ENCODE data around the gene DHRS1. TPM values are rescaled to one million over a fixed set of nuclear protein-coding genes. Genes with fewer than 3 reads are reported as not detected.

The DHRS1 gene
- polyA plus RNA-seq, 1 donor (not counting 4 experiments of a cell fraction or from before 2014, with no cell fraction given), result 65.1 TPM

- no peaks in the 10 kb centered on the region for H3K4me1 ChIP-seq (ENCODE audit: control insufficient read depth, extremely low read depth, insufficient read depth, low read length)
- TF ChIP-seq EZH2 (IDR thresholded peaks at IDR 0.05; ENCODE audit: low read length) (no peak), CTCF (optimal IDR thresholded peaks at IDR 0.05 in 1 of 3, IDR thresholded peaks at IDR 0.05 in 1 of 3, conservative IDR thresholded peaks at IDR 0.05 in 1 of 3; ENCODE audit: extremely low read depth in 1 of 3, insufficient read depth in 2 of 3, low read length in 3 of 3) (no peak)
- H3K4me2 ChIP-seq (ENCODE audit: control insufficient read depth, extremely low read depth, insufficient read depth, low read depth, low read length), result no peak overlapping the region
- no peaks in the 10 kb centered on the region for H4K20me1 ChIP-seq (ENCODE audit: control insufficient read depth, extremely low read depth, insufficient read depth, low read length)
- H2AFZ ChIP-seq (ENCODE audit: control insufficient read depth, low read length), result no peak overlapping the region
- dilution Hi-C loops (cut with MboI; ENCODE audit: extremely low pct_ligation_motif_present, low sequenced_read_pairs), result no loop called here
- DNase-seq (ENCODE audit: low read depth, low spot score), result no peak
- no peak for FAIRE-seq
- H3K79me2 ChIP-seq (ENCODE audit: control insufficient read depth, insufficient read depth, low read length), result no peaks in the 10 kb centered on the region
- no peaks in the 10 kb centered on the region for H3K36me3 ChIP-seq (ENCODE audit: control insufficient read depth in 2 of 2, extremely low read depth in 1 of 2, insufficient read depth in 2 of 2, low read length in 2 of 2)
- H3K9me3 ChIP-seq (ENCODE audit: control insufficient read depth, low read depth, low read length), result no peaks in the 10 kb centered on the region
- H3K4me3 ChIP-seq (ENCODE audit: control insufficient read depth in 2 of 3, extremely low read depth in 1 of 3, insufficient read depth in 2 of 3, low read depth in 1 of 3, low read length in 3 of 3), result no peak overlapping the region
- no peak overlapping the region for H3K27ac ChIP-seq (ENCODE audit: control insufficient read depth, insufficient read depth, low read length)
- no peak overlapping the region for H3K9ac ChIP-seq (ENCODE audit: control insufficient read depth, extremely low read depth, insufficient read depth, low read length)
- no peaks in the 10 kb centered on the region for H3K27me3 ChIP-seq (ENCODE audit: control insufficient read depth, extremely low read depth, insufficient read depth, low read length)
- H3K9me1 ChIP-seq (ENCODE audit: control insufficient read depth, extremely low read depth, insufficient read depth, low read length), result no peaks in the 10 kb centered on the region
These were observed 25.5 kb upstream of the DHRS1 start for GRCh38 chr14:24325041-24325530.

GRCh38 chr14:24324024-24324423 lies 24.4 kb upstream of the DHRS1 start:
- Histone ChIP-seq H3K79me2 (ENCODE audit: control insufficient read depth, insufficient read depth, low read length) (no peaks in the 10 kb centered on the region), H3K4me1 (ENCODE audit: control insufficient read depth, extremely low read depth, insufficient read depth, low read length) (no peaks in the 10 kb centered on the region), H3K27ac (ENCODE audit: control insufficient read depth, insufficient read depth, low read length) (no peak overlapping the region), H3K9me3 (ENCODE audit: control insufficient read depth, low read depth, low read length) (no peaks in the 10 kb centered on the region), H3K4me2 (ENCODE audit: control insufficient read depth, extremely low read depth, insufficient read depth, low read depth, low read length) (no peak overlapping the region), H3K36me3 (ENCODE audit: control insufficient read depth in 2 of 2, extremely low read depth in 1 of 2, insufficient read depth in 2 of 2, low read length in 2 of 2) (no peaks in the 10 kb centered on the region), H3K4me3 (ENCODE audit: control insufficient read depth in 2 of 3, extremely low read depth in 1 of 3, insufficient read depth in 2 of 3, low read depth in 1 of 3, low read length in 3 of 3) (no peak overlapping the region), H3K27me3 (ENCODE audit: control insufficient read depth, extremely low read depth, insufficient read depth, low read length) (peaks cover 3% of the 10 kb centered on the region), H2AFZ (ENCODE audit: control insufficient read depth, low read length) (no peak overlapping the region), H4K20me1 (ENCODE audit: control insufficient read depth, extremely low read depth, insufficient read depth, low read length) (no peaks in the 10 kb centered on the region), H3K9me1 (ENCODE audit: control insufficient read depth, extremely low read depth, insufficient read depth, low read length) (no peaks in the 10 kb centered on the region), H3K9ac (ENCODE audit: control insufficient read depth, extremely low read depth, insufficient read depth, low read length) (no peak overlapping the region)
- DNase-seq (ENCODE audit: low read depth, low spot score) (no peak), FAIRE-seq (no peak)
- TF ChIP-seq EZH2 (IDR thresholded peaks at IDR 0.05; ENCODE audit: low read length), result no peak
- dilution Hi-C loops (cut with MboI; ENCODE audit: extremely low pct_ligation_motif_present, low sequenced_read_pairs), result no loop called here

GRCh38 chr14:24323341-24323740 lies 23.8 kb upstream of the DHRS1 start:
- H3K27me3 ChIP-seq (ENCODE audit: control insufficient read depth, extremely low read depth, insufficient read depth, low read length), result peaks cover 3% of the 10 kb centered on the region
- FAIRE-seq, result no peak
- no peaks in the 10 kb centered on the region for H3K36me3 ChIP-seq (ENCODE audit: control insufficient read depth in 2 of 2, extremely low read depth in 1 of 2, insufficient read depth in 2 of 2, low read length in 2 of 2)
- no peak overlapping the region for H2AFZ ChIP-seq (ENCODE audit: control insufficient read depth, low read length)
- no peak overlapping the region for H3K4me2 ChIP-seq (ENCODE audit: control insufficient read depth, extremely low read depth, insufficient read depth, low read depth, low read length)
- no peak for TF ChIP-seq EZH2 (IDR thresholded peaks at IDR 0.05; ENCODE audit: low read length)
- no peak for TF ChIP-seq CTCF (optimal IDR thresholded peaks at IDR 0.05 in 1 of 3, IDR thresholded peaks at IDR 0.05 in 1 of 3, conservative IDR thresholded peaks at IDR 0.05 in 1 of 3; ENCODE audit: extremely low read depth in 1 of 3, insufficient read depth in 2 of 3, low read length in 3 of 3)
- no peak overlapping the region for H3K9ac ChIP-seq (ENCODE audit: control insufficient read depth, extremely low read depth, insufficient read depth, low read length)
- H3K4me3 ChIP-seq (ENCODE audit: control insufficient read depth in 2 of 3, extremely low read depth in 1 of 3, insufficient read depth in 2 of 3, low read depth in 1 of 3, low read length in 3 of 3), result no peak overlapping the region
- no peaks in the 10 kb centered on the region for H3K4me1 ChIP-seq (ENCODE audit: control insufficient read depth, extremely low read depth, insufficient read depth, low read length)
- H3K79me2 ChIP-seq (ENCODE audit: control insufficient read depth, insufficient read depth, low read length), result no peaks in the 10 kb centered on the region
- no peak overlapping the region for H3K27ac ChIP-seq (ENCODE audit: control insufficient read depth, insufficient read depth, low read length)
- dilution Hi-C loops (cut with MboI; ENCODE audit: extremely low pct_ligation_motif_present, low sequenced_read_pairs), result no loop called here
- no peaks in the 10 kb centered on the region for H3K9me3 ChIP-seq (ENCODE audit: control insufficient read depth, low read depth, low read length)
- H3K9me1 ChIP-seq (ENCODE audit: control insufficient read depth, extremely low read depth, insufficient read depth, low read length), result no peaks in the 10 kb centered on the region
- no peaks in the 10 kb centered on the region for H4K20me1 ChIP-seq (ENCODE audit: control insufficient read depth, extremely low read depth, insufficient read depth, low read length)
- DNase-seq (ENCODE audit: low read depth, low spot score), result no peak

Data from keratinocyte (primary cell).